GM18498 (cell line): ENCODE data around the gene MPP3.
A peak's percentile ranks its signal among the peaks of the same experiment; 100 is the strongest.
"Not testable (repeated sequence)": the region's sequence is repeated elsewhere in the genome, so short reads cannot be mapped to it uniquely, and the experiment has no call there.

ENCODE experiments used
- ATAC-seq: cut with Tn5 transposase; IDR thresholded peaks from one replicate; pipeline ENCODE4 v1.9.1; 2021; ENCODE audit warnings: mild to moderate bottlenecking, moderate library complexity; ENCODE audit not compliant: unreplicated experiment

MPP3 gene

GRCh38 chr17:43864161-43864984 lies 31.4 kb upstream of the MPP3 start:
- no peak for ATAC-seq

- ATAC-seq = no peak
These were observed 29.0 kb upstream of the MPP3 start for GRCh38 chr17:43861960-43862359.

- no peak for ATAC-seq
These were observed 28.1 kb upstream of the MPP3 start for GRCh38 chr17:43860927-43861622.

GRCh38 chr17:43860077-43860725 lies 27.3 kb upstream of the MPP3 start:
- no peak for ATAC-seq

- ATAC-seq = no peak
These were observed 25.1 kb upstream of the MPP3 start for GRCh38 chr17:43857957-43858600.

- ATAC-seq = no peak
These were observed 24.2 kb upstream of the MPP3 start for GRCh38 chr17:43857141-43857540.

GRCh38 chr17:43856141-43856540 lies 23.2 kb upstream of the MPP3 start:
- no peak for ATAC-seq

- ATAC-seq = no peak
These were observed 22.1 kb upstream of the MPP3 start for GRCh38 chr17:43855061-43855460.

- no peak for ATAC-seq
These were observed 21.6 kb upstream of the MPP3 start for GRCh38 chr17:43854498-43854897.

- no peak for ATAC-seq
These were observed 20.6 kb upstream of the MPP3 start for GRCh38 chr17:43853546-43853945.

GRCh38 chr17:43852571-43852970 lies 19.6 kb upstream of the MPP3 start:
- no peak for ATAC-seq

- no peak for ATAC-seq
These were observed 16.2 kb upstream of the MPP3 start for GRCh38 chr17:43849116-43849515.

GRCh38 chr17:43848601-43849000 lies 15.7 kb upstream of the MPP3 start:
- no peak for ATAC-seq

GRCh38 chr17:43846963-43847371 lies 14.0 kb upstream of the MPP3 start, which contains the start of gene CD300LG:
CD300LG (plus strand) TSS chr17:43847176; CDS start chr17:43847217, 41 bp downstream.
- no peak for ATAC-seq

- peak; percentile 55 for ATAC-seq
These were observed 13.3 kb upstream of the MPP3 start for GRCh38 chr17:43846221-43846712.

- ATAC-seq = no peak
These were observed 12.8 kb upstream of the MPP3 start for GRCh38 chr17:43845766-43846165.

- no peak for ATAC-seq
These were observed 11.3 kb upstream of the MPP3 start for GRCh38 chr17:43844241-43844640.

- no peak for ATAC-seq
These were observed 10.0 kb upstream of the MPP3 start for GRCh38 chr17:43842975-43843325.

GRCh38 chr17:43842091-43842974 lies 9.4 kb upstream of the MPP3 start:
- not testable (repeated sequence) for ATAC-seq

GRCh38 chr17:43841282-43841681 lies 8.3 kb upstream of the MPP3 start:
- no peak for ATAC-seq
